Measurements from ENCODE around the gene USP22. TPM values are rescaled to one million over a fixed set of nuclear protein-coding genes. Genes with fewer than 3 reads are reported as not detected.

The USP22 gene
- total and polyA plus RNA-seq, 2 of the 13 experiments (the other 11 are each of a cell fraction or from before 2014, with no cell fraction given): 98.0 to 130 TPM

- TF ChIP-seq ZNF776 (CRISPR knock-in tag; IDR thresholded peaks at IDR 0.05): no peak
- no peak for TF ChIP-seq ZNF614 (CRISPR knock-in tag; IDR thresholded peaks at IDR 0.05; ENCODE audit: borderline replicate concordance)
- TF ChIP-seq TSC22D2 (CRISPR knock-in tag; IDR thresholded peaks at IDR 0.05; ENCODE audit: borderline replicate concordance): no peak
- no peak for TF ChIP-seq GPBP1L1 (CRISPR knock-in tag; IDR thresholded peaks at IDR 0.05)
Observed at GRCh38 chr17:21036361-21036881, 6.4 kb downstream of the USP22 start (continued).

- no peak overlapping the region for H2AFZ ChIP-seq (ENCODE audit: low read length)
- no peak overlapping the region for H3K4me3 ChIP-seq (replicated peaks in 1 of 3; ENCODE audit: insufficient read depth in 1 of 3, low read depth in 2 of 3, low read length in 3 of 3)
- in situ Hi-C loops (cut with HindIII; ENCODE audit: extremely low pct_ligation_motif_present, low pct_unique_long_range_greater_than_20kb): no loop called here
- no peak overlapping the region for H3K9ac ChIP-seq (ENCODE audit: insufficient read depth, low read depth, low read length)
- DNase-seq (ENCODE audit: low spot score): no peak
- WGBS (ENCODE audit: low lambda C conversion rate): 89% methylated on average over 7 of the region's 7 CpGs
- BruUV-seq (replicated peaks): no TSS peak
- ATAC-seq: no peak
- FAIRE-seq: no peak
- peaks cover 98% of the 10 kb centered on the region for H3K79me2 ChIP-seq (ENCODE audit: insufficient read depth, low read length)
- H3K4me1 ChIP-seq (ENCODE audit: insufficient read depth, low read length): peaks cover 66% of the 10 kb centered on the region
- intact Hi-C loops (cut with micrococcal nuclease; ENCODE audit: unreplicated experiment): no loop called here
- peaks cover 1 to 28% of the 10 kb centered on the region in 2 experiments; a peak in 3 of 5 replicates for H3K36me3 ChIP-seq (replicated peaks in 1 of 2; ENCODE audit: control insufficient read depth in 1 of 2, insufficient read depth in 2 of 2, low read length in 2 of 2)
- no peaks in the 10 kb centered on the region for H3K27me3 ChIP-seq (ENCODE audit: control insufficient read depth in 1 of 2, insufficient read depth in 2 of 2, low read length in 2 of 2)
- ChIA-PET POLR2A (no interaction called here), CTCF (ENCODE audit: low intra/inter-chr PET ratio, low total read pairs) (no interaction called here)
- H3K4me2 ChIP-seq (ENCODE audit: low read depth, low read length): no peak overlapping the region
- H3K9me3 ChIP-seq (ENCODE audit: low read length): no peaks in the 10 kb centered on the region
- TF ChIP-seq ZNF737 (CRISPR knock-in tag; IDR thresholded peaks at IDR 0.05; ENCODE audit: borderline replicate concordance) (no peak), AKAP8 (CRISPR knock-in tag; IDR thresholded peaks at IDR 0.05) (no peak), ZNF292 (CRISPR knock-in tag; IDR thresholded peaks at IDR 0.05; ENCODE audit: borderline replicate concordance, low read depth) (no peak), KDM1A (CRISPR knock-in tag; IDR thresholded peaks at IDR 0.05) (no peak), ZNF790 (CRISPR knock-in tag; IDR thresholded peaks at IDR 0.05; ENCODE audit: borderline replicate concordance) (no peak), MLXIP (CRISPR knock-in tag; IDR thresholded peaks at IDR 0.05; ENCODE audit: borderline replicate concordance) (no peak), FOXC1 (CRISPR knock-in tag; IDR thresholded peaks at IDR 0.05; ENCODE audit: borderline replicate concordance) (no peak)
- TF ChIP-seq, protein P1, sequence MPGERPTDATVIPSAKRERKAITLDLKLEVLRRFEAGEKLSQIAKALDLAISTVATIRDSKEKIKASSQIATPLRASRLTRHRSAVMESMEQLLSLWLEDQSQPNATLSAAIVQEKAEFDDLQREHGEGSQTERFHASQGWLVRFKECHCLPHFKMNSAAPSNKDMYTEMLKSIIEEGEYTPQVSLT (CRISPR knock-in tag; IDR thresholded peaks at IDR 0.05; ENCODE audit: borderline replicate concordance, low read depth): no peak
- H4K20me1 ChIP-seq (ENCODE audit: insufficient read depth, low read length): peaks cover 98% of the 10 kb centered on the region
- H3K27ac ChIP-seq (ENCODE audit: extremely low read length, insufficient read depth, low read length): no peak overlapping the region
Observed at GRCh38 chr17:21035406-21035805, 7.4 kb downstream of the USP22 start.
